ENCODE data around the gene PDAP1. TPM values are rescaled to one million over a fixed set of nuclear protein-coding genes. Genes with fewer than 3 reads are reported as not detected.

Gene PDAP1
- total and polyA plus RNA-seq, 2 experiments from 2014 or later: 93.1 to 134 TPM

GRCh38 chr7:99357701-99358490, 50.5 kb downstream of the PDAP1 start (continued):
- TF ChIP-seq REST (IDR thresholded peaks at IDR 0.05; ENCODE audit: unreplicated experiment) (no peak), EZH2 (IDR thresholded peaks at IDR 0.05; ENCODE audit: low read depth, unreplicated experiment) (no peak), ZNF331 (CRISPR knock-in tag; IDR thresholded peaks at IDR 0.05; ENCODE audit: low read depth) (no peak), CREB1 (CRISPR knock-in tag; IDR thresholded peaks at IDR 0.05; ENCODE audit: low read depth) (no peak), ZNF462 (CRISPR knock-in tag; IDR thresholded peaks at IDR 0.05) (no peak)
